Loucy (cell line): ENCODE results near the gene NAAA.

Source experiments
- H2AFZ ChIP-seq: fragments of 200-600 bp; sonication (generic); 2 replicates; pipeline ENCODE4 v1.6.0; 2016; ENCODE audit warnings: antibody characterized with exemption, mild to moderate bottlenecking, low read length, moderate library complexity
- H3F3A ChIP-seq: fragments of 200-600 bp; 2 replicates; pipeline ENCODE4 v1.6.0; 2016; ENCODE audit warnings: antibody characterized with exemption, low read depth, mild to moderate bottlenecking
- H3K27me3 ChIP-seq: fragments of 200-600 bp; sonication (generic); 2 replicates; pipeline ENCODE4 v1.6.1; 2014; ENCODE audit warnings: low read length, mild to moderate bottlenecking; ENCODE audit not compliant: insufficient read depth, poor library complexity, severe bottlenecking
- H3K36me3 ChIP-seq: fragments of 200-600 bp; sonication (generic); 2 replicates; pipeline ENCODE4 v1.6.1; 2016; ENCODE audit warnings: low read length; ENCODE audit not compliant: insufficient read depth
- H3K4me1 ChIP-seq: fragments of 200-600 bp; sonication (generic); 2 replicates; pipeline ENCODE4 v1.5.1; 2014; ENCODE audit warnings: low read length, mild to moderate bottlenecking; ENCODE audit not compliant: insufficient read depth, poor library complexity, severe bottlenecking
- H3K4me2 ChIP-seq: fragments of 200-600 bp; sonication (generic); 2 replicates; pipeline ENCODE4 v1.6.0; 2014; ENCODE audit warnings: antibody characterized with exemption, low read length, low read depth, mild to moderate bottlenecking; ENCODE audit not compliant: poor library complexity, severe bottlenecking
- H3K4me3 ChIP-seq: fragments of 200-600 bp; sonication (generic); 2 replicates; pipeline ENCODE4 v1.5.1; 2014; ENCODE audit warnings: low read length, mild to moderate bottlenecking, mixed read lengths; ENCODE audit not compliant: poor library complexity, severe bottlenecking
- H3K79me2 ChIP-seq: fragments of 200-600 bp; sonication (generic); 2 replicates; pipeline ENCODE4 v1.6.1; 2014; ENCODE audit warnings: low read length; ENCODE audit not compliant: insufficient read depth
- H3K9ac ChIP-seq: fragments of 200-600 bp; sonication (generic); 2 replicates; pipeline ENCODE4 v1.6.0; 2014; ENCODE audit warnings: mild to moderate bottlenecking, low read depth, low read length, moderate library complexity; ENCODE audit not compliant: poor library complexity, severe bottlenecking
- H3K9me2 ChIP-seq: fragments of 200-600 bp; sonication (generic); replicated peaks from 2 replicates; pipeline ENCODE4 v1.6.1; 2016; ENCODE audit warnings: low read depth, low read length, mixed read lengths
- H3K9me3 ChIP-seq: fragments of 200-600 bp; sonication (generic); 2 replicates; pipeline ENCODE4 v1.6.1; 2014; ENCODE audit warnings: mild to moderate bottlenecking, antibody characterized with exemption, low read length, low read depth; ENCODE audit not compliant: insufficient read depth
- H4K20me1 ChIP-seq: fragments of 200-600 bp; sonication (generic); 2 replicates; pipeline ENCODE4 v1.6.0; 2014; ENCODE audit warnings: antibody characterized with exemption, low read length, mild to moderate bottlenecking; ENCODE audit not compliant: insufficient read depth, poor library complexity, severe bottlenecking
- CTCF ChIP-seq: fragments of 200-600 bp; sonication (generic); conservative IDR thresholded peaks from 2 replicates; pipeline ENCODE4 v1.5.1; 2014; ENCODE audit warnings: mild to moderate bottlenecking, antibody characterized with exemption, low read length
- EZH2phosphoT487 ChIP-seq: fragments of 200-600 bp; IDR thresholded peaks from 2 replicates; pipeline ENCODE4 v1.6.1; 2018; ENCODE audit warnings: antibody characterized with exemption, mild to moderate bottlenecking, moderate library complexity, borderline replicate concordance

NAAA gene

GRCh38 chr4:75881476-75881875, 59.3 kb downstream of the NAAA start:
- Histone ChIP-seq H3K4me3 (no peak overlapping the region), H3K27me3 (no peaks in the 10 kb centered on the region), H3F3A (no peaks in the 10 kb centered on the region), H3K36me3 (no peaks in the 10 kb centered on the region), H3K9ac (no peak overlapping the region), H3K4me2 (no peak overlapping the region), H4K20me1 (no peaks in the 10 kb centered on the region), H3K4me1 (no peaks in the 10 kb centered on the region), H3K9me2 (no peaks in the 10 kb centered on the region), H3K9me3 (no peaks in the 10 kb centered on the region), H2AFZ (no peak overlapping the region), H3K79me2 (no peaks in the 10 kb centered on the region)
- TF ChIP-seq EZH2phosphoT487 (no peak), CTCF (no peak)

DNA sequence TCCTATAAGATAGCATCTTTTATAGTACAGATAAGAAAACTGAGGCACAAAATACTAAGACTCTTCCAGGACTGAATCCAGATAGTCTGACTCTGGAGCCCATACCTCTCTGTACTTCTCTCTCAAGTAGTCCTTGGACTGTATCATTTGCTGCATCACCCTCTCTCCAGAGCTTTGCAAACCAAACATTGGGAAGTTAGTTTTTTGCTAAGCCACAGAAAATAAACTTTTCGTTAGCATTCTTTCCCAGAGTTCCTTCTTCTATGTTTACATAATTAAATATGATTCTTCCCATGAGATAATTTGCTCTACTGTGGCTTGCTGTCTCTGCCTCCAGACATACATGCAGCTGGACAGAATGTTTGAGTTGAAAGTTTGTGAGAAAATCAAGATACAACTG, 60.5 kb downstream of the NAAA start:
- no peaks in the 10 kb centered on the region for H3K9me3 ChIP-seq
- no peak overlapping the region for H2AFZ ChIP-seq
- no peak overlapping the region for H3K4me2 ChIP-seq
- H3K36me3 ChIP-seq: no peaks in the 10 kb centered on the region
- no peaks in the 10 kb centered on the region for H3K9me2 ChIP-seq
- H3K27me3 ChIP-seq: no peaks in the 10 kb centered on the region
- H3K4me1 ChIP-seq: no peaks in the 10 kb centered on the region
- no peak overlapping the region for H3K4me3 ChIP-seq
- no peaks in the 10 kb centered on the region for H3K79me2 ChIP-seq
- H3F3A ChIP-seq: no peaks in the 10 kb centered on the region
- no peak for TF ChIP-seq CTCF
- H4K20me1 ChIP-seq: no peaks in the 10 kb centered on the region
- no peak overlapping the region for H3K9ac ChIP-seq

DNA sequence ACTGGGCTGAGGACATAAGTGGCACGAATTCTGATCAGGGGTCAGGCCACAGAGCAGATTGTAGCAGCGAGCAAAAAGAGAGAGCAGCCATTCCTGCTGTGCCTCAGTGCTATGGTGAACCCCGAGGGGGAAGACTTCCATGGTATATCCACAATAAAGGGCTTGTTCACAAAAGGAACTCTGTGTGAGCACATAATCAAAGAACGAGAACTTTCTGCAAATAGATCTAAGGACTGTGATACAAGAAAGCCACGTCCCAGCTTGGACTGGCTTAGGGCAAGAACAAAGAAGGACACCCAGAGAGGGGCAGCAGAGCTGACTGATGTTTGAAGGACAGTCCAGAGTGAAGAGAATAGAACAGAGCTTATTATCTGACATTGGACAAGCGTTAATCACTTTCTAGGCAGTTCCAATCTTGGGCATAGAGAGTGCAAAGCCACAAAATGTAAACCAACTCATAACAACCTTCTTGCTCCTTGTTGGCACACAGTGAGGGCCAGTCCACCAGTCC, 62.5 kb downstream of the NAAA start:
- Histone ChIP-seq H3K79me2 (no peaks in the 10 kb centered on the region), H3K9me2 (no peaks in the 10 kb centered on the region), H3K36me3 (no peaks in the 10 kb centered on the region), H3K9me3 (no peaks in the 10 kb centered on the region), H2AFZ (no peak overlapping the region; the same call in 1 of the 2 replicates), H3K9ac (no peak overlapping the region), H3K4me2 (no peak overlapping the region), H4K20me1 (no peaks in the 10 kb centered on the region), H3K4me3 (no peak overlapping the region), H3K27me3 (no peaks in the 10 kb centered on the region), H3F3A (no peaks in the 10 kb centered on the region), H3K4me1 (no peaks in the 10 kb centered on the region)
- TF ChIP-seq EZH2phosphoT487 (no peak), CTCF (no peak)
